GM18511 (cell line): ENCODE data around the gene ADCY3.

Experiments used
- ATAC-seq: cut with Tn5 transposase; IDR thresholded peaks from one replicate; pipeline ENCODE4 v1.9.1; 2021; ENCODE audit warnings: mild to moderate bottlenecking, moderate library complexity; ENCODE audit not compliant: unreplicated experiment

ADCY3 gene

GRCh38 chr2:24926220-24926601, 6.2 kb upstream of the ADCY3 start:
- no peak for ATAC-seq

- ATAC-seq = no peak
Observed at GRCh38 chr2:24925815-24926214, 5.8 kb upstream of the ADCY3 start.

GRCh38 chr2:24924732-24925131, 4.7 kb upstream of the ADCY3 start:
- ATAC-seq = no peak

DNA sequence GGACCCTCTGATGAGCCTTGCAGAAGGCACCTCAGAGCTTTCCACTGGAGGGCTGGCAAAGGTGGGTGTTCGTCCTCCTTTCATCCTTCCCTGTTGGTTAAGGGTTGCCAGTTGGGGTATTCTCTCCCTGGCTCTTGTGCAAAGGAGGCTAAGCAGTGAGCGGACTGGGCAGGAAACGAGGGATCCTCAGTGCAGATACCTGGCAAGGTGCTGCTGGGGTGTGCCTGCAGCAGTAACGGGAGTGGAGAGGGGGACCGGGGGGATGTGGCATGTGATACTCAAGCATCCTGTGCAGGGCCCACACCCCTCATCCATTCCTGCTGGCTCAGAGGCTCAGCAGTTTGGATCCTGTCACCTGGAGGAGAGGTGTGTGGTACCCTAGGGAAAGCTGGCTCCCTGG, 4.2 kb upstream of the ADCY3 start:
- no peak for ATAC-seq

GRCh38 chr2:24923106-24923505, 3.1 kb upstream of the ADCY3 start:
- no peak for ATAC-seq

- no peak for ATAC-seq
Observed at GRCh38 chr2:24922556-24922955, 2.5 kb upstream of the ADCY3 start.

DNA sequence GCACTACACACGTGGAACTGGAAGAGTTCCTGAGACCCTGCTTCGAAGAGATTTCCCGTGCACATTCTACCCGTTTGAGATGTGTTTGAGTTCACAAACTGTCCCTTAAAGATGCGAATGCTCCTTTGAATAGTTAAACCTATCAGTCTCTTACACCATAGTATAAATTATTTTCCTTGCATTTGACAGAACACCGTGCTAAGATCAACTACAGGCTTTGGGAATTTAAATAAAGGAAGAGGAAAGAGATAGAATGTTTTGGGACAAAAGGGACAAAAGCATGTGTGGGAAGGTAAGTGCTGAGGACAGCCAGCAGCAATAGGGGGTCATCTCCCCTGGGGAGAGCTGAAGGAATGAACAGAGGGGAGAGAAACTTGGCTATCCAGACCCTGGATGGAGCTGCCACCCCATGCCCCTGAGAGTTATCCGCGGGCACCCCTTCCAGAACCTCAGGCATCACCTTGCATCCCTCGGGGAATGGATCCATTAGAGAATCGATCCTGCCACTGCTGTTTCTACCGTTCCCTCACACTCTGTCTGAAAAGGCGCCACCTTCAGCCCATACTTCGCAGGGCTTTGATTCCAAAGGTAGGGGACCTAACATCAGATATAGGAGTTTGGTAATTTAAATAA, 888 bp upstream of the ADCY3 start:
- ATAC-seq = no peak

DNA sequence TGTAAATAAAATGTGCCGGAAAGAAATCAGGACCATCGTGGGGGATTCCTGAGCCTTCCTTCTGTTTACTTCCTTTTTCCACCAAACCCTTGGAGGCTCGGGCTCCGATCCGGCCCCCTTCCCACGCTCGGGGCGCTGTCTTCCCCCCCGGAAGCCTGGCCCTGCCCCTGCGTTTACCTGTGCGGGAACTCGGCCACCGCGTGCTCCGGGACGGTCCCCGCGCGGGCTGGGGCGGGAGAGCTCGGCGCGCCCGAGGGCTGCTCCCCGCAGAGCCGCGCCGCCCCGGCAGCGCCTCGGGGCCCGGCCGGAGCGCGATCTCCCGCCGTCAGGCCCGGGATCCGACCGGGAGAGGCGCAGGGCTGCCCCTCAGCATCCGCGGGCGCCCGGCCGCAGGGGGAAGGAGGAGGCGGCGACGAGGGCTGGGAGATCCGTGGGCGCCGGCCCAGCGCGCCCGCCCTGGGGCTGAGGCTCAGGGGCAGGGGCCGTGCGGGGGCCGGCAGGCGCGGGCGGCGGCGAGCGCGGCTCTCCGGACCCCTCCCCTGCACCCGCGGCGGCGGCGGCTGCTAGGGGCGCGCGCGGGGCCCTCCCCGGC, 435 bp downstream of the ADCY3 start:
- peak; percentile 25 for ATAC-seq

DNA sequence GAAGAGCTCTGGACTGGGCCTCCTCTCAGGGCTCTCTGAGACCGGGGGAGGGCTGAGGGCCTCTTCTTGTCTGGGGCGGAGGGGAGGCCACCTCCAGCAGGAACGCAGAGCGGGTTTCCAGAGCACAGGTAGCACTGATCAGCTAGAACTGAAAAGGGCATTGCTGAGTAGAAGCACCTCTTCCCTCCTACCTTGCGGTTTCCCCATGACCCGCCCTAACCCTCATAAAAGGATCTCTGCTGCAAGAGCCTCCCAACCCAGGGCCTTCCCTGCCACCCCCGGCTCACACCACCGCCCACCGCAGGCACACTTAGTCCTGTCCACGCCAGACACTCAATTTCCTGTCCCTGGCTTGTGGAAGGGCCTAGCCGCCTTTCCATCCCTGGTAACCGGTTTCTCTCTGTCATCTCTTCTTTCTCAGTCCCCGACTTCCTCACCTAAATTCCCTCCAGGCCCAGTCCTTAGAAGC, 966 bp downstream of the ADCY3 start:
- ATAC-seq = no peak

DNA sequence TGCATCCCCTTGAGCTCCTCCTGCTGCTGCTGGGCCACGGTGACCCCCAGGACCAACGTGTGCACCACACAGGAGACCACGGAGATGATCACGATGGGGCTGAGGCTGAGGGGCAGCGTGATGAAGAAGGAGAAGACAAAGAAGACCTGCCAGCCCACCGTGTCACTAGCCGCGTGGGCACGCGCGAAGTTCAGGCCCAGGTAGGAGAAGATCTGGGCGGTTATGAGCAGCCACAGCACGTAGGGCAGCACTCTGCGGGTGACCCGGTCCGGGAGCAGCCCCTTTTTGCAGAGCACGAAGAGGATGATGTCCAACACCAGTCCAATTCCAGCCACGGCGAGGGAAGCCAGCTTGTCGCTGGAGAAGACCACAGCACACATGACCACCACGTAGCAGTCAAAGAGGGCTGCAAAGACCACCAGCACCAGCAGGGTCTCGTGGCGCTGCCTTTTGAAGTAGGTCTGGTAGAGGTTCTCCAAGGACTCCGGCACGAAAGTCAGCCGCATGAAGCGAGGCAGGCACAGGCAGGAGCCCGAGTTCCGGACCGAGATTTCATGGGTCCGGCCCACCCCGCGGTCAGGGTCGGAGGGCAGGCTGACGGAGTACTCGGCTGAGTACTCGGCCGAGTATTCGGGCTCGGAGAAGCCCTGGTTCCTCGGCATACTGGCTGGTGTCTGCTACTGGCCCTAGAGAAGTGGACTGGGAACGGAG, 1.6 kb downstream of the ADCY3 start:
- no peak for ATAC-seq

DNA sequence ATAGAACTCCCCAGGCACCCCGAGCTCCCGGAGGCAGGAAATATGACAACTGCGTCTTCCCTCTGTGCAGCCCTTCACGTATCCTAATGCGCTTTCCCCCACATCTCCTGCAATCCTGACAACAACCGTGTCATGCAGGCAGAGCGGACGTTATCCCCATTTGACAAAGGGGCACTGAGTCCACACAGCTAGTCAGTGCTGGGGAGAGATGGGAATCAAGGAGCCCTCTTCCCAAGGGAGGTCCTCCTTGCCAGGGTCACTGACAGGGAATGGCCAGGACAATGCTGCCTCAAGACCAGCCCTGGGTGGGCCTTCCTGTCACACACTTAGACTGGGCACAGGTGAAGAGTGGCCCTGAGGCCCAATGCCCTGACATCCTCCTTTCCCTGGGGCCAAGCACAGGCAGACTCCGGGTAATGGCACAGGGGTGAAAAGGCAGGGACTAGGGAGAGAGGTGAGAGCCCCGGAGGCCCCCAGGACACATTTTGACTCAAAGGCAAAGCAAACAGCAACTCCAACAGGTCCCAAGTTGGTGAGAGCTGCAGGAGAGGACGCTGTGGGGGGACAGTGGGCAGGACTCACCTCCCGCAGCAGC, 2.2 kb downstream of the ADCY3 start:
- no peak for ATAC-seq

DNA sequence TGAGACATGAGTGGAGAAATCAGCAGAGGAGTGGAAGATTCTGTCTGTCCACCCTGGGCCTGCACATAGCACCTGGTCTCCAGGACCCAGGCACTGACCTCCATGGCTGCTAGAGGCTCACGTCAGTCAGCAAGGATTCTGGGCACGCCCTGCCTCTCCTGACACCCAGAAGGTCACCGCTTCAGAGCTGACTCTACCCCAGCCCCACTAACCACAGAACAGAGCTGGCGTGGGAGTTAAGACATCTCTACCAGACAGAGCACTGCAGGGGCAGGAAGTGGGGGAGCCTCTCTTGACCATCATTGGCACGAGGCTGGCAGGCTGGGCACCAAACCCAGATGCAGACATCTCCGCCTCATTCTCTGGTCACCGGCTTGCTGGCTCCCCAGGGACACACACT, 3.0 kb downstream of the ADCY3 start:
- peak; percentile 38 for ATAC-seq

- ATAC-seq = no peak
Observed at GRCh38 chr2:24915796-24916195, 4.2 kb downstream of the ADCY3 start.

DNA sequence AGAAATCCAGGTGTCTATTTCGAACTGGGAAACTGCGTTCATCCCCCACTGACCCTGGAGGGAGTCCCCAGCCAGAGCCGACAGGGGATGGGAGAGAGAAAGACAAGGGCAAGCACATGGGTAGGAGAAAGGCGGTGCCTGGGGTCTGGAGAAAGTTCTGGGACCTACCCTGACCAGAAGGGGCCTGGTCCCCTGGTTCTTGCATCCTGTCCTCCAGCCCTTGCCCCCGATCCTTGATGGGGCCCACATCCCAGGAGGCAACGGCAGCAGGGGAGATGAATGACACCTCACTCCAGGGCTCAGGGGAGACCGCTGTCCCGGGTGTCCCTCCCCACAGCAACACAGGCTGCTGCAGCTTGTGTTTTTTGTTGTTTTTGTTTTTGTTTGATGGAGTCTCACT, 4.9 kb downstream of the ADCY3 start:
- no peak for ATAC-seq

- ATAC-seq = no peak
Observed at GRCh38 chr2:24914713-24915112, 5.3 kb downstream of the ADCY3 start.

DNA sequence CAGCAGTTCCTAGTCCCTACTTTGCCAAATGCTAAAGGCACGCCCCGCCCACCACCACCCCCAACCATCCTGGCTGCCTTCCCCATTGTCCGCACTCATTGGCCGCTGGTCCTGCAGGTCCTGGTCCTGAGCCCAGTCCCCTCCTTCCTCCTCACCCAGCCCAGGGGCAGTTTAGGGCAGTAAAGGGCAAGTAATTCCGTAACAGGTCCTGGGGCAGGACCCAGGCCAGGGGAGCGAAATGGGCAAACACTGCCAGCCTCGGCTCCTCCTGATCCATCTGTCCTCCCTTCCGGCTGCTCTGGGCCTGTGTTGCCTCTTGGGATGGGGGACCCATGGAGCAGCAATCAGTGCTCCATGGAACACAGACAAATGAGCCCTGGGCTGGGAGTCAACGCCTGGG, 6.1 kb downstream of the ADCY3 start:
- no peak for ATAC-seq

- no peak for ATAC-seq
Observed at GRCh38 chr2:24912986-24913385, 7.1 kb downstream of the ADCY3 start.

DNA sequence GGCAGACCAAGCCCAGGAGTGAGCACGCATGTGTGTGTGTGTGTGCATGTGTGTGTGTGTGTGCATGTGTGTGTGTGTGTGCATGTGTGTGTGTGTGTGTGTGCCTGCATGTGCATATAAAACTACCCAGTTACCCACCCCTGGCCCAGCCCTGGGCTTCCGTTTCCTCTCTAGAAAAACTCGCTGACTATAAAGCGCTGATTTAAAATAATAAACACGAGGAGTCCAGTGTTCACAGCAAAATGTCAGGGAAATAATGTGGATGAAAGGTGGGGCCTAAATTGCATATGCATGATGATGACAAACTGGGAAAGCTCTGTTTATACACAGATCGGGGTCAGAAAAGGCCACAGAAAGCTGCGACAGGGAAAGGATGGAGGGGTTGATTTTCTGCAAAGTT, 7.5 kb downstream of the ADCY3 start:
- ATAC-seq = no peak

DNA sequence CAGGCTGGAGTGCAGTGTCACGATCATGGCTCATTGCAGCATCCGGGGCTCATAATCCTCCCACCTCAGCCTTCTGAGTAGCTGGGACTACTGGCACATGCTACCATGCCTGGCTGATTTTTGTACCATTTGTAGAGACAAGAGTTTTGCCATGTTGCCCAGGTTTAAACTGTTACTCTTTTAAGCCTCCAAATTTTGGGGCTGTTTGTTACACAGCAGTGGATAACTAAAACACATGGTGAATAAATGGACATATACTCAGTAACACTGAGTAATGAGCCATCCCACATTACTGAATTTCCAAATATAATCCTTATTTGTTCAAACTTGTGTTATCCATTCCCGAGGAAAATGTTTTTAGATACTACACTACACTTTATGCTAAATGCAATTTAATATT, 9.8 kb downstream of the ADCY3 start:
- no peak for ATAC-seq

DNA sequence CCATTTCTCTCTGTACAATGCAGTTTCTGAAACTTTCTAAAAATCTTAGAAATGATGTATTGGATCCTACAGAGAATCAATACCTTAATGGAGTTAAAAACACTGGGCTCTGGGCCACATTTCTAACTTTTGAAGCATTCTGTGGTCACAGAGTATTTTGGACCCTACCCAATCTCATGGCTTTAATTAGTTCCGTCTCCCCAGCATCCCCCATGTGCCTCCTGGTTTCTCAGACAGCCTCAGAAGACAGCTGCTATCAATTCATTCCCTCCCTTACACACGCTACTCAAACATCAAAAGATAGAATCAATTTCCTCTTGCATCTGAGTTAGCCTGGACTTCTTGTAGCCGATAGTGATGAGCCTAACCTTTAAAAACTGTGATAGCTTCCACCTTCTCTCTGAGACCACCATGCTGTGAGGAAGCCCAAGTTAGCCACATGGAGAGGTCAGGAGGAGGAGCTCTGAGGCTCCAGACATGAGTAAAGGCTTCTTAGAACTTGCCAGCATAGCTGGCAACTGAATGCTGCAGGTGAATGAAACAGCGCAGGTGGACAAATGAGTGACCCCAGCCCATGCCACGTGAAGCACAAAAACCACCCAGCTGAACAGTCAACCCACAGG, 10.4 kb downstream of the ADCY3 start:
- ATAC-seq = no peak

DNA sequence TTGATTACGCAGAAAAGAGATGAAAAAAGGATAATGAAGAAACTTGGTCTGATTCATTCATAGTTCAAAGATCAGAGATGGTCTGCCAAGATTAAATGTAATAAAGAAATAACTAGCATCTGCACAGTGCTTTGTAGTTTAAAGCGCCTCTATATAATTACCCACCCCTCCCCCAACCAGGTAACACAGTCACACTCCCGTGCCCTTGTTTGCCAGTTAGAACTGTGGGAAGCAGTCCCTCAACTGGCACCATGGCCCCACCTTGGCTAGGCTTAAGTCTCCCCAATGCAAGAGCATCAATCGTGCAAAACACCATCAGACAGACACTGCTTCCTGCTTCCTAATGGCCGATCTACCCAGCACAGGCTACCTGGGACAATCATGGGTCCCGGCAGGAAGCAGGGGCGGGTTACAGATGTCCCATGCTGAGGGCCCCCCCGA, 11.6 kb downstream of the ADCY3 start:
- ATAC-seq = no peak

- no peak for ATAC-seq
Observed at GRCh38 chr2:24907116-24907515, 12.9 kb downstream of the ADCY3 start.
